IMR-90 (cell line): ENCODE results near the gene TNPO2.

Experiments used
- CTCF ChIP-seq: conservative IDR thresholded peaks from 2 replicates; pipeline ENCODE4 v1.5.1; 2012; ENCODE audit warnings: mild to moderate bottlenecking, low read depth, low read length, improper control_type of control experiment
- RAD21 ChIP-seq: IDR thresholded peaks from 2 replicates; pipeline ENCODE4 v1.6.1; 2012; ENCODE audit warnings: low read length, improper control_type of control experiment

- peak; percentile 50 for TF ChIP-seq RAD21
- TF ChIP-seq CTCF, result peak; percentile 75
Measured at GRCh38 chr19:12676384-12676792, 47.3 kb downstream of the TNPO2 start.
